Pons (tissue), 1 donor: ENCODE data around the gene FCHSD2.

Source experiments
- DNase-seq: peaks from one replicate; pipeline ENCODE4 v3.0.0-alpha.2; 2016; ENCODE audit warnings: low spot score

FCHSD2 gene

GRCh38 chr11:72969894-72970335 lies 172.2 kb downstream of the FCHSD2 start:
- no peak for DNase-seq

- no peak for DNase-seq
These were observed 173.7 kb downstream of the FCHSD2 start for GRCh38 chr11:72968390-72968789.

- DNase-seq = no peak
These were observed 176.4 kb downstream of the FCHSD2 start for GRCh38 chr11:72965672-72966071.

- DNase-seq = no peak
These were observed 179.4 kb downstream of the FCHSD2 start for GRCh38 chr11:72962717-72963116.

- DNase-seq = no peak
These were observed 180.0 kb downstream of the FCHSD2 start for GRCh38 chr11:72962084-72962483.

GRCh38 chr11:72959998-72960731 lies 182.0 kb downstream of the FCHSD2 start:
- no peak for DNase-seq

- no peak for DNase-seq
These were observed 183.3 kb downstream of the FCHSD2 start for GRCh38 chr11:72958791-72959190.

- DNase-seq = no peak
These were observed 186.7 kb downstream of the FCHSD2 start for GRCh38 chr11:72955466-72955865.

- DNase-seq = no peak
These were observed 187.3 kb downstream of the FCHSD2 start for GRCh38 chr11:72954860-72955259.

- no peak for DNase-seq
These were observed 188.5 kb downstream of the FCHSD2 start for GRCh38 chr11:72953637-72954036.

GRCh38 chr11:72951888-72952287 lies 190.2 kb downstream of the FCHSD2 start:
- no peak for DNase-seq

GRCh38 chr11:72951193-72951592 lies 190.9 kb downstream of the FCHSD2 start:
- no peak for DNase-seq

GRCh38 chr11:72950685-72951084 lies 191.4 kb downstream of the FCHSD2 start:
- no peak for DNase-seq

GRCh38 chr11:72947229-72947628 lies 194.9 kb downstream of the FCHSD2 start:
- no peak for DNase-seq

- no peak for DNase-seq
These were observed 198.5 kb downstream of the FCHSD2 start for GRCh38 chr11:72943664-72944063.

GRCh38 chr11:72940417-72940816 lies 201.7 kb downstream of the FCHSD2 start:
- no peak for DNase-seq

GRCh38 chr11:72939031-72939430 lies 203.1 kb downstream of the FCHSD2 start:
- DNase-seq = no peak

- no peak for DNase-seq
These were observed 204.7 kb downstream of the FCHSD2 start for GRCh38 chr11:72937439-72937838.

- DNase-seq = no peak
These were observed 206.4 kb downstream of the FCHSD2 start for GRCh38 chr11:72935700-72936099.

- no peak for DNase-seq
These were observed 210.0 kb downstream of the FCHSD2 start for GRCh38 chr11:72932132-72932570.

- no peak for DNase-seq
These were observed 212.1 kb downstream of the FCHSD2 start for GRCh38 chr11:72930008-72930407.

- no peak for DNase-seq
These were observed 212.9 kb downstream of the FCHSD2 start for GRCh38 chr11:72929256-72929655.

- no peak for DNase-seq
These were observed 214.7 kb downstream of the FCHSD2 start for GRCh38 chr11:72927380-72927779.

- no peak for DNase-seq
These were observed 216.0 kb downstream of the FCHSD2 start for GRCh38 chr11:72926076-72926475.
